Gastrocnemius medialis (tissue), 4 donors: ENCODE measurements around the gene PSMD13. TPM values are rescaled to one million over a fixed set of nuclear protein-coding genes. Genes with fewer than 3 reads are reported as not detected.

Source experiments
- ATAC-seq, 2 donors: fragments of 150-250 bp; one replicate each; pipeline ENCODE4 v1.9.1; 2016
- DNase-seq, 2 donors: peaks; one replicate each; pipeline ENCODE4 v3.0.0-alpha.2; 2019
- H3K27ac ChIP-seq, 4 donors: fragments of 200-600 bp; sonication (generic); 1 replicate in 1 of 4; 2 replicates in 3 of 4; pipeline ENCODE4 v1.5.1; 2016 to 2018; ENCODE audit warnings: mild to moderate bottlenecking in 2 of 4, moderate library complexity in 1 of 4
- H3K27me3 ChIP-seq, 3 donors: fragments of 200-600 bp; sonication (generic) in 2 of 3; 1 replicate in 1 of 3; 2 replicates in 2 of 3; pipeline versions ENCODE4 v1.5.1 to v1.6.0; 2016 to 2019; ENCODE audit warnings: mild to moderate bottlenecking in 1 of 3, moderate library complexity in 1 of 3
- H3K36me3 ChIP-seq, 2 donors: fragments of 200-600 bp; sonication (generic) in 1 of 2; one replicate each; pipeline ENCODE4 v1.5.1; 2017 to 2018
- H3K4me1 ChIP-seq, 2 donors: fragments of 200-600 bp; sonication (generic) in 1 of 2; one replicate each; pipeline ENCODE4 v1.5.1; 2016 to 2017; ENCODE audit warnings: mild to moderate bottlenecking in 2 of 2
- H3K4me3 ChIP-seq, 4 donors: fragments of 200-600 bp; sonication (generic) in 3 of 4; 1 replicate in 1 of 4; 2 replicates in 3 of 4; pipeline ENCODE4 v1.5.1; 2016 to 2019; ENCODE audit warnings: mild to moderate bottlenecking in 2 of 4
- H3K9me3 ChIP-seq, 3 donors: fragments of 200-600 bp; sonication (generic) in 2 of 3; 1 replicate in 1 of 3; 2 replicates in 2 of 3; pipeline ENCODE4 v1.5.1; 2016 to 2019
- POLR2A ChIP-seq, 2 donors: fragments of 450-650 bp; IDR thresholded peaks; one replicate each; pipeline ENCODE4 v1.6.1; 2017; ENCODE audit warnings: antibody characterized with exemption in 2 of 2, mild to moderate bottlenecking in 2 of 2, moderate library complexity in 2 of 2
- in situ Hi-C, 4 donors: fragments of 200-750 bp; cut with MboI; loops; one replicate each; pipeline versions ENCODE4 v1.15.0 to v1.8.0; 2017; ENCODE audit warnings: low sequenced_read_pairs in 4 of 4
- intact Hi-C: fragments of 100-400 bp; cut with DNase I; formaldehyde crosslinking; loops from one replicate; pipeline ENCODE4 v1.15.1; 2023; ENCODE audit warnings: low total_unique reads
- total RNA-seq, 4 donors: library from RNA; depleted of rRNA; stranded (reverse); fragments of >200 nt; gene quantifications; one replicate each; pipeline versions ENCODE4 v1.1.0 to v1.2.3, GENCODE V29; 2016
- TF ChIP-seq, protein P1 (sequence below), 5 experiments: fragments of 450-650 bp in 3 of 5; fragments of 200-600 bp in 2 of 5; sonication (generic) in 2 of 5; IDR thresholded peaks in 4 of 5; conservative IDR thresholded peaks in 1 of 5; 1 replicate in 4 of 5; 2 replicates in 1 of 5; pipeline ENCODE4 v1.5.1; 2016 to 2019; ENCODE audit warnings: antibody characterized with exemption in 5 of 5, mild to moderate bottlenecking in 3 of 5, moderate library complexity in 3 of 5

The PSMD13 gene
- total RNA-seq, 4 donors from 2014 or later = 128 to 189 (median 163) TPM

DNA sequence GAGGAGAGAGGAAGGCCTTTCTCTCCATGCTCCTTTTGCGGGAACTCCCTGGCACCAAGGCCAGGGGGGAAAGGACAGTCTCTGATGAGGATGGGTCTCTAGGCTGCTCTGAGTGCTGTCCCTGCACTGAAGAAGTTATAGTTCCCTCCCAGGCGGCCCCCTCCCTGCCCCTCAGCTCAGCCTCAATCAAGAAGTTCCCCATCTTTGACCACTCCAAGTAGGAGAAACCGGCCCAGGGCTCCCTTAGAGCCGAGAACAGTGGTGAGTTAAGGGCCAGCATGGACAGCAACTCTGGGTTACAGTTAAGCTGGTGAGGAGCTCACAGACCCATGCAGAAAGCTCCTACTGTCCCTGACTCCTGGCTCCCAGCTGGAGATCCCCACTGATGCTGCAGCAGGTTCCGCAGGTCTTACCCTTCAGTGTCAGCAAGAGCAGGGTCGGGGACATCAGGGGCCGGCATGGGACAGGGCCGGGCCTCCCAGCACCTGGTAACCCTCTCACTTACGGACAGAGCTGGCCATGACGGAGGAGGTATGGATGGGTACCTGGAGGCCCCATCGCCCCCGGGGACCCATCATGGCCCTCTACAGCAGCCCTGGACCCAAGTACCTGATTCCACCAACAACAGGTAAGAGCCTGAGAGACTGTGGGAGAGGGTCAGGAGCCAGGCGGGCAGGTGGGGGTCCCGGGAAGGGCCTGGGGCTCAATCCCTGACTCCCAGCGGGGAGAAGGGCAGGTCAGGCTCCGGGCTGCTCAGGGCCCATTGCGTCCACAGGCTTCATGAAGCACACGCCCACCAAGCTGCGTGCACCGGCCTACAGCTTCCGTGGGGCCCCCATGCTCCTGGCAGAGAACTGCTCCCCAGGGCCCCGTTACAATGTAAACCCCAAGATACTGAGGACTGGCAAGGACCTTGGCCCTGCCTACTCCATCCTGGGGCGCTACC, 39.7 kb upstream of the PSMD13 start:
- DNase-seq = no peak
- in situ Hi-C loops = no loop called here

GRCh38 chr11:197741-198235, 39.0 kb upstream of the PSMD13 start:
- intact Hi-C loops = no loop called here
- H3K4me3 ChIP-seq = no peak overlapping the region
- no peak for TF ChIP-seq POLR2A (IDR thresholded peaks at IDR 0.05)
- TF ChIP-seq, protein P1, sequence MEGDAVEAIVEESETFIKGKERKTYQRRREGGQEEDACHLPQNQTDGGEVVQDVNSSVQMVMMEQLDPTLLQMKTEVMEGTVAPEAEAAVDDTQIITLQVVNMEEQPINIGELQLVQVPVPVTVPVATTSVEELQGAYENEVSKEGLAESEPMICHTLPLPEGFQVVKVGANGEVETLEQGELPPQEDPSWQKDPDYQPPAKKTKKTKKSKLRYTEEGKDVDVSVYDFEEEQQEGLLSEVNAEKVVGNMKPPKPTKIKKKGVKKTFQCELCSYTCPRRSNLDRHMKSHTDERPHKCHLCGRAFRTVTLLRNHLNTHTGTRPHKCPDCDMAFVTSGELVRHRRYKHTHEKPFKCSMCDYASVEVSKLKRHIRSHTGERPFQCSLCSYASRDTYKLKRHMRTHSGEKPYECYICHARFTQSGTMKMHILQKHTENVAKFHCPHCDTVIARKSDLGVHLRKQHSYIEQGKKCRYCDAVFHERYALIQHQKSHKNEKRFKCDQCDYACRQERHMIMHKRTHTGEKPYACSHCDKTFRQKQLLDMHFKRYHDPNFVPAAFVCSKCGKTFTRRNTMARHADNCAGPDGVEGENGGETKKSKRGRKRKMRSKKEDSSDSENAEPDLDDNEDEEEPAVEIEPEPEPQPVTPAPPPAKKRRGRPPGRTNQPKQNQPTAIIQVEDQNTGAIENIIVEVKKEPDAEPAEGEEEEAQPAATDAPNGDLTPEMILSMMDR (IDR thresholded peaks at IDR 0.05 in 4 of 5, conservative IDR thresholded peaks at IDR 0.05 in 1 of 5) = no peak
- DNase-seq (no peak), ATAC-seq (no peak)
- H3K9me3 ChIP-seq = no peaks in the 10 kb centered on the region
- H3K36me3 ChIP-seq = peaks cover 0 to 6% of the 10 kb centered on the region in 2 donors
- in situ Hi-C loops = no loop called here
- no peak overlapping the region for H3K27ac ChIP-seq
- no peaks in the 10 kb centered on the region for H3K4me1 ChIP-seq
- H3K27me3 ChIP-seq = no peaks in the 10 kb centered on the region

More for the DNA sequence above, 39.7 kb upstream of the PSMD13 start:
- no peaks in the 10 kb centered on the region for H3K9me3 ChIP-seq
- H3K27ac ChIP-seq = no peak overlapping the region
- no peaks in the 10 kb centered on the region for H3K27me3 ChIP-seq
- H3K4me1 ChIP-seq = no peaks in the 10 kb centered on the region
- intact Hi-C loops = no loop called here
- no peak overlapping the region for H3K4me3 ChIP-seq
- TF ChIP-seq, protein P1 (IDR thresholded peaks at IDR 0.05 in 4 of 5, conservative IDR thresholded peaks at IDR 0.05 in 1 of 5) = no peak
- no peak for TF ChIP-seq POLR2A (IDR thresholded peaks at IDR 0.05)
- no peak for ATAC-seq
- H3K36me3 ChIP-seq = peaks cover 0 to 6% of the 10 kb centered on the region in 2 donors

DNA sequence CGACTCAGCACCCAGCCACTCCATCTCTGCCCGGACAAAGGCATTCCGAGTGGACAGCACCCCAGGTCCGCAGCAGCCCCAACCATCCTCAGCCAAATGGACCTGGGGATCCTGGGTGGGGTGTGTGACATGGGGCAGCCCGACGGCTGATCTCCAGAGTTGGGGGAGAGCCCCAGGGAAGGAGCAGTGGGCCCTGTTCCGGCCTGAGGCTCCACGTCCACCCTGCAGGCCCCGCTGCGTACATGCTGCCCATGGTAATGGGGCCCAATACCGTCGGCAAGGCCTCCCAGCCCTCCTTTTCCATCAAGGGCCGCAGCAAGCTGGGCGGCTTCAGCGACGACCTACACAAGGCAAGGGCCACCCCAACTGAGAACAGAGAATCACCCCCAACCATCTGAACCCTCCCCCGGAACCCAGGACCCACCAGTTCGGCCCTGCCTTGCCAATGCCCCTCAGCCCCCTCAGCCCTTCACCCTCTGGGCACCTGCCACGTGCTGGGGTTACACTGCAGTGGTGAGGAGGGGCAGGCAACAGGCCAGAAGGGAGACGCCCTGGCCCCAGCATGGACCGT, 38.5 kb upstream of the PSMD13 start:
- no peak overlapping the region for H3K27ac ChIP-seq
- DNase-seq (no peak), ATAC-seq (no peak)
- H3K4me1 ChIP-seq = no peaks in the 10 kb centered on the region
- in situ Hi-C loops = no loop called here
- H3K4me3 ChIP-seq = no peak overlapping the region
- no peaks in the 10 kb centered on the region for H3K9me3 ChIP-seq
- peaks cover 0 to 11% of the 10 kb centered on the region in 2 donors for H3K36me3 ChIP-seq
- intact Hi-C loops = no loop called here
- no peak for TF ChIP-seq POLR2A (IDR thresholded peaks at IDR 0.05)
- TF ChIP-seq, protein P1 (IDR thresholded peaks at IDR 0.05 in 4 of 5, conservative IDR thresholded peaks at IDR 0.05 in 1 of 5) = no peak
- H3K27me3 ChIP-seq = no peaks in the 10 kb centered on the region

DNA sequence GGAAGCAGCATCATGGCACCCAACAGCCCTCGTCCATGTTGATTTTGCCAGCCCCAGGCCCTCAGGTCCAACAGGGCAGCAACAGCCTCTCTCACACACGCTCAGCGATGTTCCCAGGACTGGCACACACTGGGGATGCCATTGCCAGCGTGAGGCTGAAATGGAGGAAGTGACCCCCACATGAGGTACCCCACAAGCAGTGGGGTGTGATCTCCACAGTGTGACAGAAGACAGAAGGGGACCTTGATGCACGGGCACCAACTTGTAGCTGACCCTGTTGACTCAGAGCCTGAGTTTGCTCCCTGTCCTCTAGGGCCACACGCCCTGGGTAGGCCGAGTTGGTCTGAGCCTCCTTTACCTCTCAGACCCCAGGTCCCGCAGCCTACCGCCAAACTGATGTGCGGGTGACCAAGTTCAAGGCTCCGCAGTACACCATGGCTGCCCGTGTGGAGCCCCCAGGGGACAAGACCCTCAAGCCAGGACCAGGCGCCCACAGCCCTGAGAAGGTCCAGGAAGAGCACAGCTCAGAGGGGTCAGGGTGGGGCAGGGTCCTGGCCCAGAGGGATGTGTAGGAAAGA, 37.7 kb upstream of the PSMD13 start:
- no peak for ATAC-seq
- Histone ChIP-seq H3K36me3 (peaks cover 0 to 14% of the 10 kb centered on the region in 2 donors), H3K4me1 (no peaks in the 10 kb centered on the region), H3K27ac (no peak overlapping the region), H3K4me3 (no peak overlapping the region), H3K9me3 (no peaks in the 10 kb centered on the region), H3K27me3 (no peaks in the 10 kb centered on the region)
- intact Hi-C loops (no loop called here), in situ Hi-C loops (no loop called here)
- TF ChIP-seq POLR2A (IDR thresholded peaks at IDR 0.05) = no peak
- TF ChIP-seq, protein P1 (IDR thresholded peaks at IDR 0.05 in 4 of 5, conservative IDR thresholded peaks at IDR 0.05 in 1 of 5) = no peak
- DNase-seq = no peak
